AG09309 (cell line): ENCODE results near the gene HMGB2.
A peak's percentile ranks its signal among the peaks of the same experiment; 100 is the strongest.

Source experiments
- DNase-seq: peaks from one replicate; pipeline ENCODE4 v3.0.0-alpha.2; 2010; ENCODE audit warnings: low read depth
- H3K4me3 ChIP-seq: 2 replicates; pipeline ENCODE4 v1.5.1; 2011; ENCODE audit warnings: mild to moderate bottlenecking, low read depth, low read length, moderate library complexity; ENCODE audit not compliant: control insufficient read depth
- TF ChIP-seq, protein P1 (sequence below): IDR thresholded peaks from 2 replicates; pipeline ENCODE4 v1.5.1; 2011; ENCODE audit warnings: mild to moderate bottlenecking, low read depth, low read length, inconsistent platforms; ENCODE audit not compliant: insufficient read depth, control insufficient read depth; ENCODE audit errors: missing control alignments

The HMGB2 gene

DNA sequence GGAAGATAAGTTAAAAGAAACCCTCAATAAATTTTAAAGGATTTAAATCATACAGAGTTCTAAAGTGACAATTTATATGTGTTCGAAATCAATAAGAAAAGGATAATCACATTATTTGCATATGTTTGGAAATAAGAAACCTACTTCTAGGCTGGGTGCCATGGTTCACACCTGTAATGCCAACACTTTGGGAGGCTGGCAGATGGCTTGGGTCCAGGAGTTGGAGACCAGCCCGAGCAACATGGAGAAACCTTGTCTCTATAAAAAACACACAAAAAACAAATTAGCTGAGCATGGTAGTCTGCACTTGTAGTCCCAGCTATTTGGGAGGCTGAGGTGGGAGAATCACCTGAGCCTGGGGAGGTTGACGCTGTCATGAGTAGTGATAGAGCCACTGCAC, 28.5 kb upstream of the HMGB2 start:
- DNase-seq = no peak
- TF ChIP-seq, protein P1, sequence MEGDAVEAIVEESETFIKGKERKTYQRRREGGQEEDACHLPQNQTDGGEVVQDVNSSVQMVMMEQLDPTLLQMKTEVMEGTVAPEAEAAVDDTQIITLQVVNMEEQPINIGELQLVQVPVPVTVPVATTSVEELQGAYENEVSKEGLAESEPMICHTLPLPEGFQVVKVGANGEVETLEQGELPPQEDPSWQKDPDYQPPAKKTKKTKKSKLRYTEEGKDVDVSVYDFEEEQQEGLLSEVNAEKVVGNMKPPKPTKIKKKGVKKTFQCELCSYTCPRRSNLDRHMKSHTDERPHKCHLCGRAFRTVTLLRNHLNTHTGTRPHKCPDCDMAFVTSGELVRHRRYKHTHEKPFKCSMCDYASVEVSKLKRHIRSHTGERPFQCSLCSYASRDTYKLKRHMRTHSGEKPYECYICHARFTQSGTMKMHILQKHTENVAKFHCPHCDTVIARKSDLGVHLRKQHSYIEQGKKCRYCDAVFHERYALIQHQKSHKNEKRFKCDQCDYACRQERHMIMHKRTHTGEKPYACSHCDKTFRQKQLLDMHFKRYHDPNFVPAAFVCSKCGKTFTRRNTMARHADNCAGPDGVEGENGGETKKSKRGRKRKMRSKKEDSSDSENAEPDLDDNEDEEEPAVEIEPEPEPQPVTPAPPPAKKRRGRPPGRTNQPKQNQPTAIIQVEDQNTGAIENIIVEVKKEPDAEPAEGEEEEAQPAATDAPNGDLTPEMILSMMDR = no peak
- no peak overlapping the region for H3K4me3 ChIP-seq

DNA sequence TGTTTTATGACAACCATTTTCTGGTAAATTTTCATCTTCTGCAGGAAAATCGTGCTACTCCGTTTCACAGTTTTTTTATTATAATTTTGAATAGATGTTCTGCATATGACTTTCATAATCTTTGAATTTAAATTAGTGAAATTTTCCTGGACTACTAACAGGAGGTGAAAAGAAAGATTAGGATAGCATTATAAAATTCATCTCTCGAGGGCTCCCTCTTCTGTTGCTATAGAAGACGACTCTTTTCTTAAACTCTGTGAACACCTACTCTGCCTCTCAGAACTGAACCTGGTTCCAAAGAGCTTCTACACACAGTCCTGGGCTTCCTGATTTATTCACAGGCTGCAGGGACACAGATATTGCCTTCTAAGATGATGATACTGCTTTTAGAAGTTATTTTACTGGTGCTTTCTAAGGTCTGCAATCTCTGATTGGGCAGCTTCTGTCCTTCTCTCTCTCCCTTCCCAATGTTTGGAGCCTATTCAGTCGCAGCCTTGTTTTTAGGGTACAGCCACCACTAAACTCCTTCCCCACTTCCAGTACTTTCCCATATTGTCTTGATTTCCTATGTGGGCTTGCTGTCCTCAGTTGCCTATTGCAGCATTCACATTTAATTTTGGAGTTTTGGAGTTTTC, 26.5 kb upstream of the HMGB2 start:
- H3K4me3 ChIP-seq = no peak overlapping the region
- no peak for DNase-seq
- TF ChIP-seq, protein P1 = peak; percentile 41

DNA sequence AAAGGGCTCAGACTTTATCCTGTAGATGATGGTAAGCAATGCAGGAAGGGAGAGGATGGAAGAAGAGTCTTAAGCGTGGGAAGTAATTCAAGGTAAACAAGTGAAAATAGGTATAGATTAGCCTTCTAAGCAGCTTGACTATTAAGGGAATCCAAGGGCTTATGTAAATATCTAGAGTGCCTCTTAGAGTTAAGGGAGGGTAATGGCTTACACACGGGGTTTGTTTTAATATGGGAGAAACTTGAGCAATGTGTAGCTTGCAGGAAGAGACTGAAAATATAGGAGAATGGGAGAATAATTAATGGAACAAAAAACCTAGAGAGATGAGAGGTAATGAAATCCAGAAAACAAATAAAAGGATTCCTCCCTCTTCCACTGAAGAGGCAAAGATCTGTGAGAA, 23.8 kb upstream of the HMGB2 start:
- DNase-seq = no peak
- TF ChIP-seq, protein P1 = no peak
- no peak overlapping the region for H3K4me3 ChIP-seq

DNA sequence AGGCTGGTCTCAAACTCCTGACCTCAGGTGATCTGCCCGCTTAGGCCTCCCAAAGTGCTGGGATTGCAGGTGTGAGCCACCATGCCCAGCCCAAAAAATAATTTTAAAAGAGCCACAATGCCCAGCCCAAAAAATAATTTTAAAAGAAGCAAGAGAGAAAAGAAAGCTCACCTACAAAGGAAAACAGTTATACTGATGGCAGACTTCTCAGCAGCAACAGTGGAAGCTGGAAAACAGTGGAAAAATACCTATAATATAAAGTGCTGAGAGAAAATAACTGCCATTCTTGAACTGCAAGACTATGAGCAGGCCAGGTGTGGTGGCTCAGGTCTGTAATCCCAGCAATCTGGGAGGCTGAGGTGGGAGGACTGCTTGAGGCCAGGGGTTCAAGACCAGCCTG, 13.3 kb upstream of the HMGB2 start:
- TF ChIP-seq, protein P1 = no peak
- H3K4me3 ChIP-seq = no peak overlapping the region
- DNase-seq = no peak

DNA sequence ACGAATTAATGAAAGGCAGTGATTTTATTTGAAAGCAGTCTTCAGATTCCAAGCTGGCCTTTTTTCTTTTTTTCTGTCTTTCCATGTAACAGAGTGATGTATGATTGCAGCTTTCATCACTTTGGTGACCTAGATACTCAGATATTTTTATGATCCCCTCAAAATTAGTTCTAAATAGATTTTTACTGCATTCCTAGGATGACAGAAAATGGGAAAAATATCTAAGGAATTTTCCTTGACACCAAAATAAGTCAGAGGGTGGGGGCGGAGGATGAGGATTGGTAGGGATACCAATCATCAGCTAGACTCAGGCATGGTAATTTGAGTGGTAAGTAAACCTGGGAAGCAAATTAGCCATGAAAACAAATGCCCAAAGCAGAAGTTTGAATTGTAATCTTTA, 11.9 kb upstream of the HMGB2 start:
- peak; percentile 57 for DNase-seq
- H3K4me3 ChIP-seq = no peak overlapping the region
- TF ChIP-seq, protein P1 = no peak

DNA sequence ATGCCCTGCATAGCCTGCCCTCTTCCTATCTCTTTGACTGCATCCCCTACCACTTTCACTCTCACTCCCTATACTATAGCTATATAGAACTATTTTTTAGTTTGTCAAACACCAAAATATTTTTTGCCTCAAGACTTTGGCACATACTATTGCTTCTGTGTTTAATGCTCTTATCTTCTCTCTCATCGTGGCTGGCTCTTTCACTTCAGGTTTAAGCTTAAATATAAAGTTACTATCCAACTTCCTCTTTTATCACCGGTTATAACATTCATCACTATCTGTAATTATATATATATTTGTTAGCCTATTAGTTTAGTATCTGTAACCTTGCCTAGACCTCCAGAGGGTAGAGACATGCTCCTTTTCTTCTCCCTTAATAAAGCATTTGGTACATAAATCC, 11.5 kb upstream of the HMGB2 start:
- TF ChIP-seq, protein P1 = no peak
- no peak for DNase-seq
- no peak overlapping the region for H3K4me3 ChIP-seq

DNA sequence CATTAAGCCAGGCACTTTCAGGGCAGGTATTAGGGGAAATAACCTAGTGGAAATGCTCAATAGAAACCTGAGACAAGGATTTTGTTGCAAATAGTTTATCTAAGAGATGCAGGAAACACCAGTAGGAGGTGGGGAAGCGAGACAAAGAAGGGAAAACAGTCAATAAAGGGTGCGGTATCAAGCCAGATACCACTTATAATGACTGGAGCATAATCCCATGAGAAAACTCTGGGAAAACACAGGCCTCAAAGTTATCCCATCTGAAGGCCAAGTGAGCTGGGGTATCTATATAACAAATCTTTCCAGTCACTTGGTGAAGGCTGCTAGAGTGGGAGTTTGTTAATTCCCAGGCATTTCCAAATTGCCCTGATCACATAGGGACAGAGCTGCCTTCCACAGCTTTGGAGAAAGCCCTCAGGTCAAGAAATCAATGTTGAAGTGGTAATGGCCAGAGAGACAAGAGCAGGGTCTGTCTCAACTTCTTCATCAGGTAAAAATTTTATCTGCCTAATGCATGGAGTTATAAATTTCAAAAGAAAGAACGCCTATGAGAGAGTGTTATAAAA, 9.8 kb upstream of the HMGB2 start:
- H3K4me3 ChIP-seq = no peak overlapping the region
- no peak for DNase-seq
- TF ChIP-seq, protein P1 = no peak
